Measurements from ENCODE around the gene PCDHGA6.
"Not testable (repeated sequence)": the region's sequence is repeated elsewhere in the genome, so short reads cannot be mapped to it uniquely, and the experiment has no call there.

DNA sequence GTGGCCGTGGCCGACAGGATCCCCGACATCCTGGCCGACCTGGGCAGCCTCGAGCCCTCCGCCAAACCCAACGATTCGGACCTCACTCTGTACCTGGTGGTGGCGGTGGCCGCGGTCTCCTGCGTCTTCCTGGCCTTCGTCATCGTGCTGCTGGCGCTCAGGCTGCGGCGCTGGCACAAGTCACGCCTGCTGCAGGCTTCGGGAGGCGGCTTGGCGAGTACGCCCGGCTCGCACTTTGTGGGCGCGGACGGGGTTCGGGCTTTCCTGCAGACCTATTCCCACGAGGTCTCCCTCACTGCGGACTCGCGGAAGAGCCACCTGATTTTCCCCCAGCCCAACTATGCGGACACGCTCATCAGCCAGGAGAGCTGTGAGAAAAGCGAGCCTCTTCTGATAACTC, 27.7 kb upstream of the PCDHGA6 start:
- TF ChIP-seq, protein P1, sequence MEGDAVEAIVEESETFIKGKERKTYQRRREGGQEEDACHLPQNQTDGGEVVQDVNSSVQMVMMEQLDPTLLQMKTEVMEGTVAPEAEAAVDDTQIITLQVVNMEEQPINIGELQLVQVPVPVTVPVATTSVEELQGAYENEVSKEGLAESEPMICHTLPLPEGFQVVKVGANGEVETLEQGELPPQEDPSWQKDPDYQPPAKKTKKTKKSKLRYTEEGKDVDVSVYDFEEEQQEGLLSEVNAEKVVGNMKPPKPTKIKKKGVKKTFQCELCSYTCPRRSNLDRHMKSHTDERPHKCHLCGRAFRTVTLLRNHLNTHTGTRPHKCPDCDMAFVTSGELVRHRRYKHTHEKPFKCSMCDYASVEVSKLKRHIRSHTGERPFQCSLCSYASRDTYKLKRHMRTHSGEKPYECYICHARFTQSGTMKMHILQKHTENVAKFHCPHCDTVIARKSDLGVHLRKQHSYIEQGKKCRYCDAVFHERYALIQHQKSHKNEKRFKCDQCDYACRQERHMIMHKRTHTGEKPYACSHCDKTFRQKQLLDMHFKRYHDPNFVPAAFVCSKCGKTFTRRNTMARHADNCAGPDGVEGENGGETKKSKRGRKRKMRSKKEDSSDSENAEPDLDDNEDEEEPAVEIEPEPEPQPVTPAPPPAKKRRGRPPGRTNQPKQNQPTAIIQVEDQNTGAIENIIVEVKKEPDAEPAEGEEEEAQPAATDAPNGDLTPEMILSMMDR (conservative IDR thresholded peaks at IDR 0.05; ENCODE audit: low read depth, low read length): not testable (repeated sequence)
- not testable (repeated sequence) for TF ChIP-seq EZH2 (IDR thresholded peaks at IDR 0.05; ENCODE audit: low read length, unreplicated experiment); EZH2phosphoT487 (IDR thresholded peaks at IDR 0.05; ENCODE audit: borderline replicate concordance, low read length)

Data from PC-3 (cell line).